Activated T-helper 1 cell treated with anti-CD3 and anti-CD28 coated beads, Interleukin-2, amount 50 U/mL, for 16 hours (primary cell): ENCODE data around the gene CHSY3.

Experiments
- DNase-seq, 2 donors: peaks; one replicate each; pipeline ENCODE4 v3.0.0-alpha.2; 2020; ENCODE audit warnings: low read depth in 1 of 2, low spot score in 1 of 2

Gene CHSY3

DNA sequence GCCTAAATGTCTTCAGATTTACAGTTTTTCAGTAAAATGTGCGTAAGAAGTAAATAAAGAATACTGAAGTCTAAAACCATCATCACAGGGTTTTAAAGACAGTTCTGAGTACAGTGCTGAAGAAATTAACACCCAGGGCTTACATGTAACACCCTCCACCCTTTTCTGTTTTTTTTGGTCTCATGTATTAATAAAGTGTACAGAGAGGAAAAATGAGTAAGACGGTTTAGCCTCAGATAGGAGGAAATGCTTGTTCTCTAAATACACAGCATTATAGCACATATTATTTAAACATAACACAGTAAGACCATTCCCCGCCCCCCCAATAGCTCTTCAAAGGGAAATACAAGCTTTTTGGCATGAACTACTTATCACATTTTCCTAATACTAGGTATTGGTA, 119.3 kb downstream of the CHSY3 start:
- DNase-seq: no peak

DNA sequence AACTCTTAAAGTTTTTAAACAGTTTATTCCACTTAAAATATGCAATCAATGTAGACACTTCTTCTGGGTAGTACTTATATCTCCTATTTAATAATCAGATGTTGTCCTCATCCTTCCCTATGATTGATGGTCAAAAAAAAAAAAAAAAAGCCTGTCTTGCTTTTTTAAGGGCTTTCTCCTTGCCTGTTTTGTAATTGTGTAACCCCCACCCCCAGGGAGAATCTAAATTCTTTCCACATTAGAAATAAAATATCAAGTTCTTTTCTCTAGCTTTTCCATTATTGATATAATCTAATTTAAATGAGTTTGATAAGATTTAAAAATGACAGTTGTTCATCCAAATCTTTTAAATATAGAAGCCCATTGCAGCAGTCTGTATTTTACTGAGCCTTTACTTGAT, 119.7 kb downstream of the CHSY3 start:
- DNase-seq: no peak

DNA sequence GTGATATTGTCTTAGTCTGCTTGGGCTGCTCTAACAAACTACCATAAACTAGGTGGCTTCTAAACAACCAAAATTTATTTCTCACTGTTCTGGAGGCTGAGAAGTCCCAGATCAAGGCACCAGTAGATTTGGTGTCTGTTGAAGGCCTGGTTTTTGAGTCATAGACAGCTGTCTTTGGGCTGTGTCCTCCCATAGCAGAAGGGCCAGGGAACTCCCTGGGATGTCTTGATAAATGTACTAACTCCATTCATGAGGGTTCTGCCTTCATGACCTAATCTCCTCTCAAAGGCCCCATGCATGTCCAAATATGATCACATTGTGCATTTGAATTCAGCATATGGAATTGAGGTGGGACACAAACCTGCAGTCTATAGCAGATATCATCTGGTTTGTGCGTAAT, 121.2 kb downstream of the CHSY3 start:
- no peak for DNase-seq

DNA sequence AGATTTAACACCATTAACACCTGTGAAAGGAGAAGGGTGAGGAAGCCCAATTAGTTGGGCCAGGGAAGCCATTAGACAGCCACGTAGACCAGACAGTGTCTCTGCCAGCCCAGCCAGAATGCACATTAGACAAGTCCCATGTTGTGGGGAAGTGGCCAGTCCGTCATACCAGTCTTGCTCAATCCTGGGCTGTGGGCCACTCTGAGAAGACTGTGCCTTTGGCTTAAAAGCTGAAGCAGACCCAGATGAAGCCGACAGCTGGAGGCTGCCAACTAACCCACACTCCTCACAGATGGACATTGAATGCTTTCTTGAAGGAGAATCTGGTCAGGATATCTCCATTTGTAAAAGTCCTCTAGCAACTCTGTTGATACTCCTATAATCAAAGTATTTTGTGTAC, 128.5 kb downstream of the CHSY3 start:
- DNase-seq: no peak

GRCh38 chr5:130034566-130035210, 130.4 kb downstream of the CHSY3 start:
- DNase-seq: no peak

DNA sequence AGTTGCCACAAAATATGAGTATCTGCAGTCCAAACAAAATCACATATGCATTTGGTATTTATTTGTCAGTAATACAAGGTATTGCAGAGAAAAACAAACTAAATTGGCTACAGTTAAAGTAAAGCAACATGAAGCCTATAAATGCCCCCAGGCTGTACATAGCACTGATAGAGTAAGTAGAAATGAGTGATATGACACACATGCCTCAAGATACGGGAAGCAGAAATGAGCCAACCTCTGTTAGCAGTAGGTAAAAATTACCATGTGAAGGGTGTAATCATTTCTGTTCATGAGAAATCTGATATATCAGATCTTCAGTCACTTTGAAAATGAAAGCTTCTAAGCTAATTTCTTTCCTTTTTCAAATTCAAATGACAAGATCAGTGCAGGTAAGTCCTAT, 131.1 kb downstream of the CHSY3 start:
- no peak for DNase-seq

GRCh38 chr5:130037905-130038304, 133.6 kb downstream of the CHSY3 start:
- DNase-seq: no peak

DNA sequence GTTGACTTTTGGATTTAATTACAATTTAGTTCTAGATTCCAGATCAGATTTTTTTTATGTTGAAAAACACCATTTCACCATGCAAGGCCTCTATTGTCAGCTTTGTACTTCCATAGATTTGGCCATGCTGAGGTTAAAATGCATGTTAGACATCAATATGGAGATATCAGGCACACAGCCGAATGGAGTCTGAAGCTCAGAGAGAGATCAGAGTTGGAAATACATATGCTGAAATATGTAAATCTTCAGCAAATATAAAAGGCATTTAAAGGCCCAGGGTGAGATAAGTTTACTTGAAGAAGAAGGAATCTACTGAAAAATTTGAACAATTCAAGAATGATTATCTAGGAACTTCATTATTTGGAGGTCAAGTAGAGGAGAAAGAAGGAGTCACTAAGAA, 139.6 kb downstream of the CHSY3 start:
- no peak for DNase-seq

GRCh38 chr5:130045334-130045733, 141.1 kb downstream of the CHSY3 start:
- no peak for DNase-seq

- no peak for DNase-seq
These were observed 146.3 kb downstream of the CHSY3 start for GRCh38 chr5:130050585-130050984.

GRCh38 chr5:130052752-130053151, 148.5 kb downstream of the CHSY3 start:
- no peak for DNase-seq

DNA sequence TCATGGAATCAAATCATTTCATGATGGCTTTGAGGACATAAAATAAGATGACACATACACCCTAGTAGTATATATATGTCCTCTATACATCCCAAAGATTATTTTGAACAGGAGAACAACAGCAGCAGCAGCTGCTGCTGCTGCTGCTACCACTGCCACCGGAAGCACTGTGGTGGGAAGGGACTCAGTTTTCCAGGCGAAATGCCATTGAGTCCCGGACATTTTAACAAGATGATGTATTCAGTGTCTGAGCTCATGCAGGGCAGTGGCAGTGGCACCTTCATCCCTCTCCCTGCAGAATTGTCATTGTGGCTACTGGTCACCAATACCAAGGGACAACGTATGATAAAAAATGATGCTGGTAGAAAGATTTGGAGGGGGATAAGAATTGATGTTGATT, 151.3 kb downstream of the CHSY3 start:
- no peak for DNase-seq

DNA sequence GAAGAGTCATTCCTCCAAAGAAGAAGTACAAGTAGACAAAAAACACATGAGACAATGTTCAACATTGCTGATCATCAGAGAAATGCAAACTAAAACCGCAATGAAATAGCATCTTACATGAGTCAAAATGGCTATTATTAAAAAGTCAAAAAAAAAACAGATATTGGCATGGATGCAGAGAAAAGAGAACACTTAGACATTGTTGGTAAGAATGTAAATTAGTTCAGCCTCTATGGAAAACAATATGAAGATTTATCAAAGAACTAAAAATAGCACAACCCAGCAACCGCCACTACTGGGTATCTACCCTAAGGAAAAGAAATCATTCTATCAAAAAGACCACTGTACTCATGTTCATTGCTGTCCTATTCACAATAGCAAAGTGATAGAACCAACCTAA, 157.5 kb downstream of the CHSY3 start:
- no peak for DNase-seq

DNA sequence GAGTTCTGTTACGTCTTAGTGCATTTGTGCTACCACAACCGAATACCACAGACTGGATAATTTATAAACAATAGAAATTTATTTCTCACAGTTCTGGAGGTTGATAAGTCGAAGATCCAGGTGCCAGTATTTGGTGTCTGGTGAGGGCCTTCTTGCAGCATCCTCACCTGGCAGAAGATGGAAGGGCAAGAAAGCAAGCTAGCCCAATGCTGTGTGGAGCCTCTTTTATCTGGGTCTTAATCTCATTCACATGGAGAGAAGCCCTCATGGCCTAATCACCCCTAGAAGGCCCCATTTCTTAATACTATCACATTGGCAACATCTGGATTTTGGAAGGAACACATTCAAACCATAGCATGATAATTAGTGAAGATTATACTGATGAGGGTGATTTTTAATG, 159.3 kb downstream of the CHSY3 start:
- no peak for DNase-seq

- no peak for DNase-seq
These were observed 160.2 kb downstream of the CHSY3 start for GRCh38 chr5:130064484-130064883.

DNA sequence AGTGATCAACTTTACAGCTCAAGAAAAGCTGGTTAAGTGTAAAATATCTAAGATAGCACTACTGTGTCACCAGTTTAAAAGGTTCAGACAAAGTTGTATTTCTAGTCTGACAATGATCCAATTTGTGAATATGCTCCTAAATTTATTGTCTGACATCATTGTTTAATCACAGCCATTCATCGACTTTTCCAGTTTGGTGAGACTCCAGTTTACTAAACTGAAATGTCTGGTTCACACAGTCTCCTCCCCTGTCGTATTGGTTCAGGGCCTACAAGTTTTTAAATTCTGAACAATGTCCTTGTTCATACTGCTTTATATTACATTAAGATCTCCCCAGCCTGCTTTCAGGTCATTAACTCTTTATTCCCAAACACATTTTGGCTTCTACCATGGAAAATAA, 161.4 kb downstream of the CHSY3 start:
- no peak for DNase-seq

DNA sequence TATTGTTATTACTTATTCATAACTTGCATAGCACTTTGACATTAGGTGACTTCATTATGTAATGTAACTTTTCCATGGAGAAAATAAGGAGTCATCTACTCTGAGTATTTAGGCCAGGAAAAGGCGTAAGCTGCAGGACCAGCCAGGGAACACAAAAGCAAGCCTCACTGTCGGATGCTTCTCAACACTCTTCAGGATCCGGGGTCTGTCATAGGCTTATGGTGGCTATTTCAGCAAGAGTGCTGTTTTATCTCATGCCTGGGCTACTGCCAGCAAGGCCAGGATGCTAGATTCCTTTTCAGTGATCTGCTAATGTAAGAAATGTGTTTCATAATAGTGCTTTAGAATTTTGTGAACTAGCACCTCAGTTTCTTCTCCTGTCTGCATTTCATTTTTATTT, 162.4 kb downstream of the CHSY3 start:
- DNase-seq: no peak

- DNase-seq: no peak
These were observed 163.1 kb downstream of the CHSY3 start for GRCh38 chr5:130067364-130067763.

DNA sequence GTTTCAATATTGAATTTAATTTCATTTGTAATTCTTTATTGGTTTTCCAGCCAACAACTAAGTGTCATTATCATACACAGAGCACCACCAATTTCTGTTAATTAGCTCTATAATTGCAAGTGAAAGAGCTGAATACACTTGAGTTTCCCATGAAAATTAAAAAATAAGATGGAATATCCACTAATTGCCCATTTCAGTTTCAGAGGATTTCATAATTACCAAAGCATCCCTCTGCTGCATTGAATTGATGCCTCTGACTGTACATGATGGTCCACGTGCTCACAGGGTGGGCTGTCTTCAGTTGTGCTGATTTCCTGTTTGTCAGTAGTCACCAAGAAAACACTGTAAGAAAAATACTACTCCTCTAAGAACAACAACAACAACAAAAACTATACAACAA, 163.8 kb downstream of the CHSY3 start:
- no peak for DNase-seq

- no peak for DNase-seq
These were observed 164.7 kb downstream of the CHSY3 start for GRCh38 chr5:130068988-130069387.

GRCh38 chr5:130074820-130075219, 170.6 kb downstream of the CHSY3 start:
- no peak for DNase-seq

DNA sequence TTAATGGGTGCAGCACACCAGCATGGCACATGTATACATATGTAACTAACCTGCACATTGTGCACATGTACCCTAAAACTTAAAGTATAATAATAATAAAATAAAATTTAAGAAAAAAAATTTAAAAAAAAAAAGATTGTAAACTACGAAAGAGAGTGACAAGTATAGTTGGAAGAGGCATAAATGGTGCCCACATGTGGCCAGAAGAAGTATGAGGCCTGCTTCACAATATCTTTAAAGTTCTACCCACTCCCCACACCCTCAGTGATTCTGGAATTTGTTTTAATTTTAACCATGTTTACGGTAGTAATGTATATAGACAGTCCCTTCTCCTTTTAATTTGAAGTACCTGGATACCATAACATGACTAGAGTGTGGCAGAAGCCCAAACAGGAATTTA, 172.7 kb downstream of the CHSY3 start:
- no peak for DNase-seq

DNA sequence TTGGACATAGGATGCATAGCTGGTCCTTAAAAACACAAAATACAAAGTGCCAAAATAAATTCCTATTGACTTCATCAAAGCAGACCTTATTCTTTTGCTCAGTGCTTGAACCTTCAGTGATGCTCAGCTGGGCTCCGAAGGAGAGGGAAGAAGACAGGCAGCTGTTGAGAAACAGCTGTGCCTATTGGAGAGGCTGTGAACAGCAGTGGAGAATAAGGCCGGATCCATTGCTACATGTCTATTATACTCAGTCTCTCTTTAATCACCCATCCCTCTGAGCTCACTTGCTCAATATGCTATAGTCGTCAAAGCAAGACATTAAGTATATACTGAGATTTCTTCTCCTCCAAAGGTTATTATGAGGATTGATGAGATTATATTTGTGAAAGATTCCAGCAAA, 174.4 kb downstream of the CHSY3 start:
- no peak for DNase-seq
